Tibial nerve (tissue), 4 donors: ENCODE measurements around the gene KCTD7.

Source experiments
- EP300 ChIP-seq, 2 donors: sonication (generic); formaldehyde crosslinking; IDR thresholded peaks; one replicate each; pipeline ENCODE4 v1.6.1; 2017; ENCODE audit warnings: antibody characterized with exemption in 2 of 2, mild to moderate bottlenecking in 1 of 2
- TF ChIP-seq, protein P1 (sequence below), 5 experiments: fragments of 200-600 bp in 3 of 5; fragments of 450-650 bp in 2 of 5; sonication (generic) in 3 of 5; IDR thresholded peaks; one replicate each; pipeline ENCODE4 v1.5.1; 2016 to 2019; ENCODE audit warnings: antibody characterized with exemption in 5 of 5, mild to moderate bottlenecking in 3 of 5, moderate library complexity in 2 of 5

DNA sequence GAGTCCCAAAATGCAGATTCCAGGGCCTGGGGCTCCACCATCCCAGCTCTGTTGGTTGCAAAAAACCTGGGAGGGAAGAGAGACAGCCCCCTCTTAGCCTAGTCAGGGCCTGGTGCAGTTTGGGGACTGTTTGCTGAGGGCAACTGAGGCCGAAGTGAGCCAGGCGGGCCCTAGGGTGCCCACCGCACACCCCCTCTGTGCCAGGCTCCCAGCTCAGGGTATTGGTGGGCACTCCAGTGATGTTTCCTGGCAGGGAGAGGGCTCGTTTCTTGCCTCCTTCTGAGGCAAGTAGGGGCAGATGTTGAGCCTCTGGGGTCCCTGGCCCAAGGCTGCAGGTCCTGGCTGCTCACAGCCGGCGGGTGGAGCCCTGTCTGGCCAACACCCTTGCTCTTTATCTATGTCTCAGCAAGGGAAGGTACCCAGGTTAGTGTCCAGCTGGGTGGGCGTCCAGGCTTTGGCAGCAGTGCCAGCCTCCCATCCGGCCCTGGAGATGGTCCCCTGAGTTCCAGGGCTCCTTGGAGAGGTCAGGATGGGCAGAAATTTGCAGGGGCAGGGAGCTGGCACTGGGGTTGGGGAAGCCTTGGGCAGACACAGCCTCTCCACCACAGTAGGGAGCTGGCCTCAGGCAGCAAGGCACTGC is 37.8 kb downstream of the KCTD7 start:
- TF ChIP-seq EP300 (IDR thresholded peaks at IDR 0.05): no peak
- TF ChIP-seq, protein P1, sequence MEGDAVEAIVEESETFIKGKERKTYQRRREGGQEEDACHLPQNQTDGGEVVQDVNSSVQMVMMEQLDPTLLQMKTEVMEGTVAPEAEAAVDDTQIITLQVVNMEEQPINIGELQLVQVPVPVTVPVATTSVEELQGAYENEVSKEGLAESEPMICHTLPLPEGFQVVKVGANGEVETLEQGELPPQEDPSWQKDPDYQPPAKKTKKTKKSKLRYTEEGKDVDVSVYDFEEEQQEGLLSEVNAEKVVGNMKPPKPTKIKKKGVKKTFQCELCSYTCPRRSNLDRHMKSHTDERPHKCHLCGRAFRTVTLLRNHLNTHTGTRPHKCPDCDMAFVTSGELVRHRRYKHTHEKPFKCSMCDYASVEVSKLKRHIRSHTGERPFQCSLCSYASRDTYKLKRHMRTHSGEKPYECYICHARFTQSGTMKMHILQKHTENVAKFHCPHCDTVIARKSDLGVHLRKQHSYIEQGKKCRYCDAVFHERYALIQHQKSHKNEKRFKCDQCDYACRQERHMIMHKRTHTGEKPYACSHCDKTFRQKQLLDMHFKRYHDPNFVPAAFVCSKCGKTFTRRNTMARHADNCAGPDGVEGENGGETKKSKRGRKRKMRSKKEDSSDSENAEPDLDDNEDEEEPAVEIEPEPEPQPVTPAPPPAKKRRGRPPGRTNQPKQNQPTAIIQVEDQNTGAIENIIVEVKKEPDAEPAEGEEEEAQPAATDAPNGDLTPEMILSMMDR (IDR thresholded peaks at IDR 0.05): no peak
